NB4 (cell line): ENCODE data around the gene HIVEP2.

ENCODE experiments used
- POLR2A ChIP-seq: IDR thresholded peaks from 2 replicates; pipeline ENCODE4 v1.6.1; 2011; ENCODE audit warnings: mild to moderate bottlenecking; ENCODE audit not compliant: insufficient read length; ENCODE audit errors: extremely low read depth
- TF ChIP-seq, protein P1 (sequence below): IDR thresholded peaks from one replicate; pipeline ENCODE4 v1.5.1; 2012; ENCODE audit warnings: low read depth, low read length
- TF ChIP-seq, protein P2 (sequence below): IDR thresholded peaks from 2 replicates; pipeline ENCODE4 v1.6.1; 2011; ENCODE audit warnings: low read depth, low read length

GRCh38 chr6:142945049-142945445 lies at the start of gene HIVEP2:
- TF ChIP-seq, protein P1, sequence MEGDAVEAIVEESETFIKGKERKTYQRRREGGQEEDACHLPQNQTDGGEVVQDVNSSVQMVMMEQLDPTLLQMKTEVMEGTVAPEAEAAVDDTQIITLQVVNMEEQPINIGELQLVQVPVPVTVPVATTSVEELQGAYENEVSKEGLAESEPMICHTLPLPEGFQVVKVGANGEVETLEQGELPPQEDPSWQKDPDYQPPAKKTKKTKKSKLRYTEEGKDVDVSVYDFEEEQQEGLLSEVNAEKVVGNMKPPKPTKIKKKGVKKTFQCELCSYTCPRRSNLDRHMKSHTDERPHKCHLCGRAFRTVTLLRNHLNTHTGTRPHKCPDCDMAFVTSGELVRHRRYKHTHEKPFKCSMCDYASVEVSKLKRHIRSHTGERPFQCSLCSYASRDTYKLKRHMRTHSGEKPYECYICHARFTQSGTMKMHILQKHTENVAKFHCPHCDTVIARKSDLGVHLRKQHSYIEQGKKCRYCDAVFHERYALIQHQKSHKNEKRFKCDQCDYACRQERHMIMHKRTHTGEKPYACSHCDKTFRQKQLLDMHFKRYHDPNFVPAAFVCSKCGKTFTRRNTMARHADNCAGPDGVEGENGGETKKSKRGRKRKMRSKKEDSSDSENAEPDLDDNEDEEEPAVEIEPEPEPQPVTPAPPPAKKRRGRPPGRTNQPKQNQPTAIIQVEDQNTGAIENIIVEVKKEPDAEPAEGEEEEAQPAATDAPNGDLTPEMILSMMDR, result no peak
- no peak for TF ChIP-seq POLR2A
- TF ChIP-seq, protein P2, sequence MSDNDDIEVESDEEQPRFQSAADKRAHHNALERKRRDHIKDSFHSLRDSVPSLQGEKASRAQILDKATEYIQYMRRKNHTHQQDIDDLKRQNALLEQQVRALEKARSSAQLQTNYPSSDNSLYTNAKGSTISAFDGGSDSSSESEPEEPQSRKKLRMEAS, result no peak
